Vagina (tissue), 2 donors: ENCODE measurements around the gene MAPKBP1. TPM values are rescaled to one million over a fixed set of nuclear protein-coding genes. Genes with fewer than 3 reads are reported as not detected.

ENCODE experiments used
- DNase-seq, 2 donors: peaks; one replicate each; pipeline ENCODE4 v3.0.0-alpha.2; 2017; ENCODE audit errors: extremely low spot score in 2 of 2
- H3K27ac ChIP-seq: fragments of 200-600 bp; sonication (generic); one replicate; pipeline ENCODE4 v1.5.1; 2019
- H3K27me3 ChIP-seq: fragments of 200-600 bp; sonication (generic); one replicate; pipeline ENCODE4 v1.5.1; 2019
- H3K36me3 ChIP-seq, 2 donors: fragments of 200-600 bp; sonication (generic); one replicate each; pipeline ENCODE4 v1.5.1; 2017 to 2019
- H3K4me1 ChIP-seq: fragments of 200-600 bp; sonication (generic); one replicate; pipeline ENCODE4 v1.5.1; 2019
- H3K4me3 ChIP-seq, 2 donors: fragments of 200-600 bp; sonication (generic); 1 replicate in 1 of 2; 2 replicates in 1 of 2; pipeline ENCODE4 v1.5.1; 2016 to 2019
- H3K9me3 ChIP-seq: fragments of 200-600 bp; sonication (generic); one replicate; pipeline ENCODE4 v1.5.1; 2019
- CTCF ChIP-seq, 3 experiments: fragments of 450-650 bp in 2 of 3; fragments of 200-600 bp in 1 of 3; sonication (generic) in 1 of 3; IDR thresholded peaks; one replicate each; pipeline ENCODE4 v1.5.1; 2017 to 2019; ENCODE audit warnings: antibody characterized with exemption in 3 of 3, mild to moderate bottlenecking in 2 of 3, moderate library complexity in 2 of 3
- POLR2A ChIP-seq, 2 donors: fragments of 450-650 bp; IDR thresholded peaks; one replicate each; pipeline ENCODE4 v1.6.1; 2017; ENCODE audit warnings: antibody characterized with exemption in 2 of 2, mild to moderate bottlenecking in 2 of 2, moderate library complexity in 2 of 2
- POLR2AphosphoS5 ChIP-seq, 2 donors: sonication (generic); formaldehyde crosslinking; IDR thresholded peaks; one replicate each; pipeline ENCODE4 v1.9.0; 2017; ENCODE audit warnings: antibody characterized with exemption in 2 of 2, mild to moderate bottlenecking in 2 of 2, low read depth in 1 of 2; ENCODE audit not compliant: insufficient read depth in 1 of 2
- intact Hi-C: fragments of 100-400 bp; cut with DNase I; formaldehyde crosslinking; loops from one replicate; pipeline ENCODE4 v1.15.1; 2023
- total RNA-seq: library from RNA; depleted of rRNA; stranded (reverse); fragments of >200 nt; gene quantifications from one replicate; pipeline ENCODE4 v1.2.3, GENCODE V29; 2016

The MAPKBP1 gene
- total RNA-seq, 1 donor from 2014 or later = 35.8 TPM

- Histone ChIP-seq H3K4me3 (peak overlapping the region in 1 of 2 donors; percentile 25), H3K27ac (peak overlapping the region; percentile 59)
- intact Hi-C loops = no loop called here
Measured at GRCh38 chr15:41839781-41840491, 65.7 kb downstream of the MAPKBP1 start.

DNA sequence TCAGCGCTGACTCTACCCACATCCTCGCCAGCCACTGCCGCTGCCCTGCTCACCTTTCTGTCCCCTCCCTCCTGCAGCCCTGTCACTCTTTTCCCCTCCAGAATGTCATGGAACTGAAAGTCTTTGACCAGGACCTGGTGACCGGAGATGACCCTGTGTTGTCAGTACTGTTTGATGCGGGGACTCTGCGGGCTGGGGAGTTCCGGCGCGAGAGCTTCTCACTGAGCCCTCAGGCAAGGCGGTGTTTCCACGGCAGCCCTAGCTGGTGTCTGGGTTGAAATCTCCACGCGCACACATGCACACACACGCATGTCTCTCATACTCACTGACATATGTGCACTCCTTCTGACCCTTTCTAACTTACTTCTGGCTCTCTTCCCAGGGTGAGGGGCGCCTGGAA is 66.4 kb downstream of the MAPKBP1 start:
- H3K4me3 ChIP-seq = no peak overlapping the region
- no peak for TF ChIP-seq POLR2AphosphoS5 (IDR thresholded peaks at IDR 0.05; ENCODE audit: insufficient read depth in 1 of 2, low read depth in 1 of 2)
- no peak for TF ChIP-seq CTCF (IDR thresholded peaks at IDR 0.05)
- TF ChIP-seq POLR2A (IDR thresholded peaks at IDR 0.05) = no peak
- H3K27ac ChIP-seq = no peak overlapping the region
- DNase-seq = no peak
- intact Hi-C loops = no loop called here
- peaks cover 24% of the 10 kb centered on the region for H3K4me1 ChIP-seq
- H3K27me3 ChIP-seq = no peaks in the 10 kb centered on the region
- no peaks in the 10 kb centered on the region for H3K9me3 ChIP-seq
- H3K36me3 ChIP-seq = peaks cover 0 to 31% of the 10 kb centered on the region in 2 donors

More at GRCh38 chr15:41839781-41840491, 65.7 kb downstream of the MAPKBP1 start:
- no peak for TF ChIP-seq CTCF (IDR thresholded peaks at IDR 0.05)
- TF ChIP-seq POLR2A (IDR thresholded peaks at IDR 0.05) = no peak
- no peak for TF ChIP-seq POLR2AphosphoS5 (IDR thresholded peaks at IDR 0.05; ENCODE audit: insufficient read depth in 1 of 2, low read depth in 1 of 2)
- H3K4me1 ChIP-seq = peaks cover 24% of the 10 kb centered on the region
- H3K9me3 ChIP-seq = no peaks in the 10 kb centered on the region
- no peak for DNase-seq
- peaks cover 0 to 26% of the 10 kb centered on the region in 2 donors for H3K36me3 ChIP-seq
- no peaks in the 10 kb centered on the region for H3K27me3 ChIP-seq

- intact Hi-C loops = no loop called here
Measured at GRCh38 chr15:41841131-41841530, 66.8 kb downstream of the MAPKBP1 start.

DNA sequence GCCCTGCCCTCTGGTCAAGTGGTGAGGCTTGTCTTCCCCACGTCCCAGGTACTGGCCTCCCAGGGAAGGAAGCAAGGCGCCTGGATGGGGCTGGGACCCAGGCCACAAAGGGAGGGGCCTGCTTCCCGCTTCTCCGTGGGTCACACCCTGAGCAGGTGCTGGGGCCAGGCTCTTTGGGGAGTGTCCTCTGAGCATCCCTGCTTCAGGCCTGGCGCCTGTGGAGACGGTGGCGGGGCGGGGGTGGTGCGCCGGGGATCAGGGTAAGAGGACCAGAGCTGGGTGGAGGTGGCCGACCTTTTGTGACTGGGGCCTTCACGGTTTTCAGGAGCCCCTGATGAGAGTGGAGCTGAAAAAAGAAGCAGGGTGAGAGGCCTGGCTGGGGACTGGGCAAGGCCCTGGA is 67.9 kb downstream of the MAPKBP1 start:
- peaks cover 20% of the 10 kb centered on the region for H3K4me1 ChIP-seq
- no peak overlapping the region for H3K4me3 ChIP-seq
- TF ChIP-seq CTCF (IDR thresholded peaks at IDR 0.05) (no peak), POLR2A (IDR thresholded peaks at IDR 0.05) (no peak), POLR2AphosphoS5 (IDR thresholded peaks at IDR 0.05; ENCODE audit: insufficient read depth in 1 of 2, low read depth in 1 of 2) (no peak)
- intact Hi-C loops = no loop called here
- H3K27ac ChIP-seq = no peak overlapping the region
- H3K27me3 ChIP-seq = no peaks in the 10 kb centered on the region
- no peaks in the 10 kb centered on the region for H3K9me3 ChIP-seq
- H3K36me3 ChIP-seq = peaks cover 0 to 46% of the 10 kb centered on the region in 2 donors
- DNase-seq = no peak

More at GRCh38 chr15:41841131-41841530, 66.8 kb downstream of the MAPKBP1 start:
- no peak for TF ChIP-seq POLR2AphosphoS5 (IDR thresholded peaks at IDR 0.05; ENCODE audit: insufficient read depth in 1 of 2, low read depth in 1 of 2)
- TF ChIP-seq POLR2A (IDR thresholded peaks at IDR 0.05) = no peak
- TF ChIP-seq CTCF (IDR thresholded peaks at IDR 0.05) = no peak
- Histone ChIP-seq H3K27me3 (no peaks in the 10 kb centered on the region), H3K4me1 (peaks cover 24% of the 10 kb centered on the region), H3K36me3 (peaks cover 0 to 36% of the 10 kb centered on the region in 2 donors), H3K9me3 (no peaks in the 10 kb centered on the region), H3K27ac (no peak overlapping the region), H3K4me3 (no peak overlapping the region)
- no peak for DNase-seq

DNA sequence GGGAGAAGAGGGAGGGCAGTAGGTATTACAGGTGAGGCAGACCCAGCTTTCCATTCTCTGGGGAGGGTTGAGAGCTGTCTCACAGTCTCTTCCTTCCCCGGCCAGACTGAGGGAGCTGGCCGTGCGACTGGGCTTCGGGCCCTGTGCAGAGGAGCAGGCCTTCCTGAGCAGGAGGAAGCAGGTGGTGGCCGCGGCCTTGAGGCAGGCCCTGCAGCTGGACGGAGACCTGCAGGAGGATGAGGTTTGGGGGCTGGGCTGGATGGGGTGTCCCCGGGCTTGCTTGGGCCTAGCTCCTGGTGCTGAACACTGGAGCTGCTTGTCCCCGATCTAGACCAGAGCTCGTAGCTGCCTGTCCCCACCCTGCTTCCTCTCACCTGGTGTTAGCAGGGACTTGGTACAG is 69.3 kb downstream of the MAPKBP1 start:
- no peaks in the 10 kb centered on the region for H3K27me3 ChIP-seq
- DNase-seq = no peak
- H3K9me3 ChIP-seq = no peaks in the 10 kb centered on the region
- intact Hi-C loops = no loop called here
- peaks cover 0 to 56% of the 10 kb centered on the region in 2 donors for H3K36me3 ChIP-seq
- no peak overlapping the region for H3K4me3 ChIP-seq
- peaks cover 10% of the 10 kb centered on the region for H3K4me1 ChIP-seq
- TF ChIP-seq POLR2AphosphoS5 (IDR thresholded peaks at IDR 0.05; ENCODE audit: insufficient read depth in 1 of 2, low read depth in 1 of 2) (no peak), POLR2A (IDR thresholded peaks at IDR 0.05) (no peak), CTCF (IDR thresholded peaks at IDR 0.05) (no peak)
- no peak overlapping the region for H3K27ac ChIP-seq
